WERI-Rb-1 (cell line): ENCODE data around the gene HOXA10.
A peak's percentile ranks its signal among the peaks of the same experiment; 100 is the strongest.

Source experiments
- DNase-seq: peaks from one replicate; pipeline ENCODE4 v3.0.0-alpha.2; 2020
- H3K27ac ChIP-seq: fragments of 250-450 bp; sonication (Bioruptor Pico); 2 replicates; pipeline ENCODE4 v1.5.1; 2020; ENCODE audit warnings: mild to moderate bottlenecking, moderate library complexity
- H3K27me3 ChIP-seq: fragments of 250-450 bp; sonication (Bioruptor Pico); 2 replicates; pipeline ENCODE4 v1.5.1; 2021; ENCODE audit warnings: mild to moderate bottlenecking, low read depth, moderate library complexity; ENCODE audit not compliant: insufficient read depth, severe bottlenecking
- H3K36me3 ChIP-seq: fragments of 250-450 bp; sonication (Bioruptor Pico); 2 replicates; pipeline ENCODE4 v1.5.1; 2020; ENCODE audit warnings: mild to moderate bottlenecking, moderate library complexity
- H3K4me3 ChIP-seq: 2 replicates; pipeline ENCODE4 v1.5.1; 2011; ENCODE audit warnings: low read depth, mild to moderate bottlenecking, control low read depth, low read length
- H3K9me3 ChIP-seq: fragments of 250-450 bp; sonication (Bioruptor Pico); 2 replicates; pipeline ENCODE4 v1.5.1; 2021; ENCODE audit warnings: mild to moderate bottlenecking, moderate library complexity; ENCODE audit not compliant: severe bottlenecking
- CTCF ChIP-seq: IDR thresholded peaks from 2 replicates; pipeline ENCODE4 v1.5.1; 2011; ENCODE audit warnings: low read depth, mild to moderate bottlenecking, control low read depth, inconsistent platforms, low read length

HOXA10 gene

GRCh38 chr7:27160546-27161213 lies 13.4 kb downstream of the HOXA10 start:
- TF ChIP-seq CTCF, result peak; percentile 93
- Histone ChIP-seq H3K27me3 (peaks cover 40% of the 10 kb centered on the region), H3K9me3 (peaks cover 24% of the 10 kb centered on the region), H3K27ac (peak overlapping the region; percentile 72), H3K4me3 (peak overlapping the region; percentile 47), H3K36me3 (no peaks in the 10 kb centered on the region)
- peak; percentile 86 for DNase-seq

GRCh38 chr7:27160145-27160545 lies 14.0 kb downstream of the HOXA10 start:
- TF ChIP-seq CTCF, result no peak
- DNase-seq, result no peak
- H3K27me3 ChIP-seq, result peaks cover 40% of the 10 kb centered on the region
- no peaks in the 10 kb centered on the region for H3K36me3 ChIP-seq
- no peak overlapping the region for H3K4me3 ChIP-seq
- H3K9me3 ChIP-seq, result peaks cover 20% of the 10 kb centered on the region
- no peak overlapping the region; the same call in 1 of the 2 replicates for H3K27ac ChIP-seq

GRCh38 chr7:27159266-27160144 lies 14.6 kb downstream of the HOXA10 start:
- no peak for TF ChIP-seq CTCF
- no peak overlapping the region for H3K4me3 ChIP-seq
- DNase-seq, result peak; percentile 5
- peaks cover 14% of the 10 kb centered on the region for H3K9me3 ChIP-seq
- peaks cover 38% of the 10 kb centered on the region for H3K27me3 ChIP-seq
- H3K27ac ChIP-seq, result no peak overlapping the region
- no peaks in the 10 kb centered on the region for H3K36me3 ChIP-seq

GRCh38 chr7:27158436-27159265 lies 15.5 kb downstream of the HOXA10 start:
- DNase-seq, result peak; percentile 6
- H3K36me3 ChIP-seq, result no peaks in the 10 kb centered on the region
- H3K27ac ChIP-seq, result no peak overlapping the region
- TF ChIP-seq CTCF, result no peak
- H3K9me3 ChIP-seq, result peaks cover 13% of the 10 kb centered on the region
- peaks cover 32% of the 10 kb centered on the region for H3K27me3 ChIP-seq
- no peak overlapping the region for H3K4me3 ChIP-seq

GRCh38 chr7:27157702-27158431 lies 16.3 kb downstream of the HOXA10 start:
- Histone ChIP-seq H3K4me3 (no peak overlapping the region), H3K27me3 (peaks cover 36% of the 10 kb centered on the region), H3K9me3 (peaks cover 13% of the 10 kb centered on the region), H3K27ac (no peak overlapping the region), H3K36me3 (no peaks in the 10 kb centered on the region)
- peak; percentile 5 for DNase-seq
- TF ChIP-seq CTCF, result no peak
